Measurements from ENCODE around the gene CHFR.
"Not testable (repeated sequence)": the region's sequence is repeated elsewhere in the genome, so short reads cannot be mapped to it uniquely, and the experiment has no call there.

The CHFR gene

DNA sequence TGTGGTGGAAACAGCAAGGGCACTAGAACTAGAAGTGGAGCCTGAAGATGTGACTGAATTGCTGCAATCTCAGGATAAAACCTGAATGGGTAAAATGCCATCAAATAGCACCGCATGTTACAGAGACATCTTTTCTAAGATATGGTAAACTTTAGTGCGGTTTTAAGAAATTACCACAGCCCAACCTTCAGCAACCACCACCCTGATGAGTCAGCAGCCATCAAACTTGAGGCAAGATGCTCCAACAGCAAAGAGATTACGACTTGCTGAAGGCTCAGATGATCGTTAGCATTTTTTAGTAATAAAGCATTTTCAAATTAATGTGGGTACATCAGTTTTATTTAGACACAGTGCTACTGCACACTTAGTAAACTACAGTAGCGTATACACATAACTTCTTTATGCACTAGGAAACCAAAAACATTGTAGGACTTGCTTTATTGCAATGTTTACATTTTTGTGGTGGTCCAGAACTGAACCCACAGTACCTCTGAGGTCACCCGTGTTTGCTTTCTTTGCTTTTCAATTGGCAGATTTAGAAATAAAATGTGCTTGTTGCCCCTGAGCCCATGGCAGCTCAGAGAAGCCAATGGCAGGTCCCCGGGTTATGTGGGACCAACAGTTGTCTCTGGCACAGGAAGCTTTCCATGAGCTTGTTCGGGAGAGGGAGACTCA is 74.6 kb downstream of the CHFR start:
- no peak for DNase-seq (ENCODE audit: low read depth in 2 of 3, low spot score in 1 of 3)

DNA sequence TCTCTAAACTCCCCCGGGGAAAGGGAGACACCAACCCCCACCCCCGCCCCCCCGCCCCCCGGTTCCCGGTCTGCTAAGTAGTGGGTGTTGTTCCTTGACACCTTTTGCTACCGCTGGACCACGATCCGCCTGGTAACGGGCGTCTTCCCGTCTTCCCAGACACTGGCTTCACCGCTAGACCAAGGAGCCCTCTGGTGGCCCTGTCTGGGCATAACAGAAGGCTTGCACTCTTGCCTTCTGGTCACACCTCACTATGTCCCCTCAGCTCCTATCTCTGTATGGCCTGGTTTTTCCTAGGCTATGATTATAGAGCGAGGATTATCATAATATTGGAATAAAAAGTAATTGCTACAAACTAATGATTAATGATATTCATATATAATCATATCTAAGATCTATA is 78.0 kb downstream of the CHFR start:
- not testable (repeated sequence) for DNase-seq (ENCODE audit: low read depth in 2 of 3, low spot score in 1 of 3)

DNA sequence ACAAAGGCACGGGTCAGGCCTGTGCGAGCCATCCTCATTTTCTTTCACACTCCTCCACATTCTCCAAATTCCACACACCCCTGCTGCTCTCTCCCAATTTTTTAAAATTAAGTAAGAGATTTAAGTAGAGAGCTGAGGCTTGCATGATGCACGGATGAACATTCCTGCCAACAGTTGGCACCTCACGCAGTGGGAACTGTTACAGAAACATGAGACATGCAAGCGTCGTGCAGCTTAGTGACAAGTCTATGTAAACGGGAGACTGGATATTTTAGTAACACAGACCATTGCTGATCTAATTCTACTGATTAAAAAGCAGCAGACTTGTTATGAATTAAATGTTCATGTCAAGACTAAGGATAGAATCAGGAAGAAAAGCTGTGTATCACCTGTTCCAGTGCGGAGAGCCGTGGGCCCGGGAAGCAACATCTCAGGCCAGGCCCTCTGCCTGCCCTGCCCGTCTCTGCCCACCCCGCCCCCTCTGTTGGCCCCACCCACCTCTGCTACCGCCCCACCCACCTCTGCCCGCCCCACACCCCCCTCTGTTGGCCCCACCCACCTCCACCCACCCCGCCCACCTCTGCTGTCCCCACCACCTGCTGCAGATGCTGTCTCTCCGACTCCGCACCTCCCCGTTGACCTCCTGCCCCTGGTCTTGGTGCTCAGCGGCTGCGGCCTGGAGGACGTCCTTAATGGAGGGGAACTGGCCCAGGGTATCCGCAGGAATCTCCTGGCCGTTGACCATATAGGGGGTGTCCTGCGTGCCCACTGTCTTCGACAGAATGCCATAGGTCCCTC is 79.9 kb downstream of the CHFR start:
- no peak for DNase-seq (ENCODE audit: low read depth in 2 of 3, low spot score in 1 of 3)

DNA sequence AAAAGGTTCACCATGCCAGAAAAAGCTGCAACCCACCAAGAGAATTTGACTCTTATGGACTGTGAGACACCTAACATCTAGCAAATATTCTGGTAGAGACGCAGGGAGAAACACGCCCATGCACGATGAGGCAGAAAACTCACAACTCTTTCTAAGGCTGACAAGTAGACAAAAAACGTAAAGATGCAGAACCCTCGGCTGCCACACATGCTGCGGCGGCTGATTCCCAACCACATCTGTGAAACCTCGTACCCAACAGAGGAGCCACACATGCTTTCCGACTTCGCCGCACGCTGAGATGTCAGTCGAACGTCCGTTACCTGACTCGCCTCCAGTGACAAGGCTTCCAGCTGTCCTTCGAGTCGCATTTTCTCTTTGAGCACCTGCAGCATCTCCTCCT is 80.5 kb downstream of the CHFR start:
- peak in 2 of 3 donors; percentile 27 to 38 for DNase-seq (ENCODE audit: low read depth in 2 of 3, low spot score in 1 of 3)

DNA sequence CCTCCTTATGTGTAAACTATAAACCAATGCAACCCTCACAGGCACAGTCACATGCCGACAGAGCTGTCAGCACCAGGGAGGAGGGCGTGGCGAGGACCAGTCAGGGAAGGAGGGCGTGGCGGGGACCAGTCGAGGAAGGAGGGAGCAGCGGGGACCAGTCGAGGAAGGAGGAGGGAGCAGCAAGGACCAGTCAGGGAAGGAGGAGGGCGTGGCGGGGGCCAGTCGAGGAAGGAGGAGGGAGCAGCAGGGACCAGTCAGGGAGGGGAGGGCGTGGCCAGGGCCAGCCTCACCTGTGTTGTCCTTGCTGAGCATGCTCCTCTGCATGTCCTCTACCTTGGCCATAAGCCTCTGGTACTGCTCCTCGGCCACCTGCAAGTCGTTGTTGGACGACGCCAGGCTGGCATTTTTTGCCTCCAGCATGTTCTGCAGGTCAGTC is 83.0 kb downstream of the CHFR start:
- DNase-seq (ENCODE audit: low read depth in 2 of 3, low spot score in 1 of 3) = no peak

DNA sequence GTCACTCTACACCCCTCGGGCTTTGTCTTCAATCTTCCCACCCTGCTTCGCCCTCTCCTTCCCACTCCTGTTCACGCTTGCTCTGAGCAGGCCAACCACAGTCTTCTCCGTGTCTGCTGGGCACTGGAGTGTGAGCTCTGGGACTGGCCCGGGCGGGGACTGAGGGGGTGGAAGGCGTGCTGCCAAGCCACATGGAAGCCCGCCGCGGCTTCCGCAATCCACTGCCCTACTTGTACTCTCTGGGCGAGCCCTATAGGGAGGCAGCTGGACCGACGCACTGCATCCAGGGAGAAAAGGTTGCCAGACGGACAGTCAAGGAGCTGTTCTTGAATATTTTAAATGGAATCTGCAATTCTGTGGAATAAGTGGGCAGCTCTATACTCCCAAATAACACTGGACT is 83.5 kb downstream of the CHFR start:
- no peak for DNase-seq (ENCODE audit: low read depth in 2 of 3, low spot score in 1 of 3)

DNA sequence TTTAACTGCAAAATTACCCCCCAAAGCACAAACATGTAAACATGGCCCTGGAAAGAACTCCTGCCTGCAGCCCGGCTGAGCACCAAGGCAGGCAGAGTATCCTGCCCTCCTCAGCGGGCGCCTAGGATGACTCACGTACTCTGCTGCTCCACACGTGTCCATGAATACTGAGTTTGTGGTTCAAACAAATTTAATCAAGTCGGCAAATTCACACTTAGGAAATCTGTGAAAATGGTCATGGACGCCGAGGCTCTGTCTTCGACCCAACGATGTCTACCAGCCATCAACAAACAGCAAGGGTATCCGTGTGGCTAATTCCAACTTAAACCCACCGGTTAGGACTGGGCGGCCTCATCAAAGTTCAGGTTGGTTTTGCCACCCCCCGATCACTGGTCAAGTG is 84.3 kb downstream of the CHFR start:
- DNase-seq (ENCODE audit: low read depth in 2 of 3, low spot score in 1 of 3) = no peak

DNA sequence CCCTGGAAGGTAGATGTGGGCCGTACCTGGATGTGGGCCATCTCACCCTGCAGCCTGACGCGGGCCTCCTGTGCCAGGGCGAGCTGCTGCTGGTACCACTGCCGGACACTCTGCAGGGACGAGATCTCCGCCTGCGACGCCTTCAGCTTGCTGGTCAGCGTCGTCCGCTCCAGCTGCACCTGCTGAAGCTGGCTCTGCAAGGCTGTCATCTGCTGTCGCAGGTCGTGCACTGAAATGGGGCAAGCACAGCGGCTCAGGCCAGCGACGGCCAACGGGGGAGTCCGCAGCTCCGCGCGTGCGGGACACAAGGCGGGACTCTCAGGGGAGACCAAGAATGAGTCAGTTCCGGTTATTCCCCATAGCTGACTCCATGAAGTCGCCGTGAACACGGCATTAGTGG is 85.7 kb downstream of the CHFR start:
- DNase-seq (ENCODE audit: low read depth in 2 of 3, low spot score in 1 of 3) = no peak

DNA sequence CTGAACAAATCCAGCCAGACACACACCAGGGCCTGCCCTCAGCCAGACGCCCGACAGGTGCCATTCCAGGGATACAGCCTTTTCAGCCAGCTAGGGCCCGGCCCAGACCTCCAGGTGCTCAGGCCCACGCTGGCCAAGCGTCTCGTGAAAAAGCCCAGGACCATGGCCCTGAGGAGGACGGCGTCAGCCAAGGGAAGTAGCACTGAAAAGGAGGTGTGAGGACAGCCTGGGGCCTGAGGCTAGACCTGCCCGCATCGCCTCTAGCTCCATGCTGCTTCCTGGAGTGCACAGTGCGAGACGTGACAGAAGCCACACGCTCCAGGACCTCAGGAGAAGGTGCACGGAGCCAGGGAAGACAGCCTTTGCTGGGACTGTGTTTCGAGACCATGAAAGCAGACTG is 88.6 kb downstream of the CHFR start:
- no peak for DNase-seq (ENCODE audit: low read depth in 2 of 3, low spot score in 1 of 3)

DNA sequence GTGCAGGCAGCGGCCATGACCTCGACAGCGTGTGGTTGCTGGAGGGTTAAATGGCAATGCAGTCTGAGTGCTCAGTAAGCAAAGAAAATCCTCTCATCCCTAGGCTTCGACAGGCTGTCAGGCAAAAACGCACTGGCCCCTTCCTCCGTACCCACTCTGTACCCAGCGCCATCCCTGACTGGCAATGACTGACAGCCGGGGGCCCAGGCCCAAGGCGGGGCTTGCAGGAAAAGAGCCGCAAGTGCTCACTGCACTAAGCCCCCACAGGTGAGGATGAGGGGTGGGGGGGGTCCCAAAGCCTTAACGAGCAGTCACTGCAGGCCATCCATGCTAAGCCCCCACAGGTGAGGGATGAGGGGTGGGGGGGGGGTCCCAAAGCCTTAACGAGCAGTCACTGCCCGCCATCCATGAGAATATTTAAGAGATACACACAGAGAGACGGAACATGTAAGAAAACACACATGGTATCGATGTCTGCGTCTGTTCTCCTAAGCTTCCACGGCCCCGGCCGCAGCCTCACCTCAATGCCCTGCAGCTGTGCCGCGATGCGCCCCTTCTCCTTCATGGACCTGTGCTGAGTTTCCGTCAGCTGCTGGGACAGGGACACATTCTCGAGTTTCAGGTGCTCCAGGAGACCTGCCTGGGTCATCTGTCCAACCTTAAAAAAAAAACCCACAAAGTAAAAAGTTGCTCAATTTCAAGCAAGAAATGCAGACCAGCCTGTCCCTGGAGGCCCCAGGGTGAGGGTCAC is 89.4 kb downstream of the CHFR start:
- no peak for DNase-seq (ENCODE audit: low read depth in 2 of 3, low spot score in 1 of 3)

DNA sequence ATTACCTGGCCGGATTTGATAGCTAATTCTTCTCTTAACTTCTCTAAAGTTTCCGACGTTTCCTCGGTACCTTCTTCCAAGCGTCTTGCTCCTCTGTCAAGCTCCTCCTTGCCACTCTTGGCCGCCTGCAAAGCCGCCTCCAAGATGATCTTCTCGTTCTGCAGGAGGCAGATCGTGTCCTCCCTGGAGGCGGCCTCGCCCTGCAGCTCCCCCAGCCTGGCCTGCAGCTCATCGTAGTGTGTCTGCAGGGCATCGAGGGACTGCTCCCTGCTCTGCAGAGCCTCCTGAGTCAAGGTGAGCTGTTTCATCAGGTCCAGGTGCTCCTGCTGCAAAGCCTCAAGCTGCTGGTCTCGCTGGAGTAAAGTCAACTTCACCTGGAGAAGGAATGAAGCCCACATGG is 91.6 kb downstream of the CHFR start:
- no peak for DNase-seq (ENCODE audit: low read depth in 2 of 3, low spot score in 1 of 3)

DNA sequence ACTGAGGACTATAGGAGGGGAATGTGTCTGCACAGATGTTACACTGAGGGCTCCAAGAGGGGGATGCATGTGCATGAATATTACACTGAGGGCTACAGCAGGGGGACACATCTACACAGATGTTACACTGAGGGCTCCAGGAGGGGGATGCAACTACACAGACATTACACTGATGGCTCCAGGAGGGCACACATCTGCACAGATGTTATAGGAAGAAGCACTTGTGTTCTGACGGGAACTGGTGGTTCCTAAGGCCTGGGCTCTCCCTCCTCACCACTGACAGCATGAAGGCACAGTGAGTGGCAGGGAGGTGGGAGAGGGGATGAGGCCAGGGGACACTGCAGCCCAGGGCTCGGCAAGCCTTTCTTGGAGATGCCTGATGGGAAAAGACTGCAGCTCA is 95.5 kb downstream of the CHFR start:
- not testable (repeated sequence) for DNase-seq (ENCODE audit: low read depth in 2 of 3, low spot score in 1 of 3)

DNA sequence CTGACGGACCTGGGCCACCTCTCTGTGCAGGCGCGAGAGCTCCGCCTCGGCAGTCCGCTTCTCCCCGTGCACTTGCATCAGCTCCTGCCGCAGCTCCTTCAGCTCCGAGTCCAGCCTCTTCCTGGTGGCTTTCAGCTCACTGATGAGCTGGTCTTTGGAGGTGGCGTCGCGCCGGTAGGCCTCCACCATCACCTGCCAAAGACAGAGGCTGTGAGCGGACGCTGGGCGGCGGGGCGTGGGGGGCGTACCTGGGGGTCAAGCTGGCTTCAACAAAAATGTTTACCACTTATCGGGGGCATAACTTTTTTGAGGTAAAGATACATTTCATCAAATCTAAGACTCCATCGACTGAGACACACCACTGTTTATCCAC is 98.3 kb downstream of the CHFR start:
- DNase-seq (ENCODE audit: low read depth in 2 of 3, low spot score in 1 of 3) = no peak

DNA sequence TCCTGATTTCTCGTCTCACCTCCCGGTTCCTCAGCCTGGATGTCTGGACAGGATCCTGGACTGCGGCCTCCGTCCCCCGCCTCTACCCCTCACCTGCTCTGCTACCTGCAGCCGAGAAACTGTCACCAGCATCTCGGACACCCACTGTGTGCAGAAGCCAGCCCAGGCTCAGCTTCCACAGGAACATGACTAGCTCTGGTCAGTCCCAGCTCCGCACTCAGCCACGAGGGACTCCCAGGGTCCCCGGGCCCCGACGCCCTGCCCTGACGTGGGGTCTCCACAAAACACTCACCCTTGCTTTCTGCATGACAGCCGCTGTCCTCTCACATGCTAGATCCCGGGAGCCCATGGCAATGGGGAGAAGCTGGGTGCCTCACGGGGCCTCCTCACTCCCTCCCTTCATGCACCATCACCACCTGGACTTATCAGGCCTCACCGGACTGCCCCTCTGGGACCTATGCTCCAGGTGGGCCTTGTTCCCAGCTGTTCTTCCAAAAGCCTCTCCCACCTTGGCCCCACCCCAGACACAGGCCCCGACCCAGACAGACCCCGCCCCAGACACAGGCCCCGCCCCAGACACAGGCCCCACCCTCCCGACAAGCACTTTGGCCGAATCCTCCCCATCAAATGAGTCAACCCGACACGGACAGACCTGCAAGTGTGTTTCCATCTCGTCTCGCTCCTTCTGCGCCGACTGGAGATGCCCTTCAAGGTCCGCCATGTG is 98.9 kb downstream of the CHFR start:
- DNase-seq (ENCODE audit: low read depth in 2 of 3, low spot score in 1 of 3) = no peak

DNA sequence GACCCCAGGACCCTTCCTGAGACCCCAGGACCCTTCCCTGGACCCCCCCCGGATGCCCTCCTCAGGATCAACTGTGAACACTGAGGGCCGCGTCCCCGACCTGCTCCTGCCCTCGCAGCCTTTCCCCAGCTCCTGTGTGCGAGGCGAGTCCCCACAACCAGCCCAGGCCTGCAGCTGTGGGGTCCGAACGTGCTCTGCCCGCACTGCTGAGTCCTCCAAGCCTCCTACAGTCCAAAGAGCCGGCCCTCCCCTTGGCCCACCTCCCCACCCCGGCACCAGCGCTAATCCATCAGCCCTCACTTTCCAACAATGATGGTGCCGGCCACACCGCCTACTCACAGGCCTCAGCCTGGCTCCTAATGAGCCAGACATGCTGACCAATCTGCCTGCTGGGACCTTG is 99.5 kb downstream of the CHFR start:
- no peak for DNase-seq (ENCODE audit: low read depth in 2 of 3, low spot score in 1 of 3)

DNA sequence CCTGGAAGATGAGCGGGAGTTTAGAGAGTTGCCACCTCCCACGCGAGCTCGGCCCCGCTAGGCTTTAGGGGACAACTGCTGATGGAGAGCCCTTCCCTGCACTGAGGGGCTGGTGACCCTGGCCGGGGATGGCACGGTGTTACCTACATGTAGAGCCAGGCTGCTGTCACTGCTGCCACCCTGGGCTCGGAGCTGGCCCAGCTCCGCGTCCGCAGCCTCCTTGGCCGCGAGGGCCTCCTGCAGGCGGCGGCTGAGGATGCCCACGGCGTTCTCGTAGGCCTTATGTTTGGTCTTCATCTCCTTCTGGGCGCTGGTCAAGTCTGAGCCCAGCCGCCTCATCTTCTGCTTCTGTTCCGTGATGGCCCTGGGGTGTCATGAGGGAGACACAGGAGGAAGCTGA is 101.2 kb downstream of the CHFR start:
- no peak for DNase-seq (ENCODE audit: low read depth in 2 of 3, low spot score in 1 of 3)

DNA sequence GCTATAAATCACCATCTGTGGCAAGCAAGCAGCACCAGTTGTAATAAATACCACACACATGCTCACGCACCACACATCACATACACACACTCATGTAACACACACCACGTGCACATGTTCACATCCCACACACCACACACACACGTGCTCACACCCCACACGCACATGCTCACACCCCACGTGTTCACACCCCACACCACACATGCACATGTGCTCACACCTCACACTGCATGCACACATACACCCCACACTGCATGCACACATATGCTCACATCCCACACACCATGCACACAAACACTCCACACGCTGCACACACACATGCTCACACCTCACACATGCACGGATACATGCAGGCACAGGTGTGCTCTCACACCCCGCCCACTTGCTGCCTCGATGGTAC is 102.8 kb downstream of the CHFR start:
- DNase-seq (ENCODE audit: low read depth in 2 of 3, low spot score in 1 of 3) = no peak

DNA sequence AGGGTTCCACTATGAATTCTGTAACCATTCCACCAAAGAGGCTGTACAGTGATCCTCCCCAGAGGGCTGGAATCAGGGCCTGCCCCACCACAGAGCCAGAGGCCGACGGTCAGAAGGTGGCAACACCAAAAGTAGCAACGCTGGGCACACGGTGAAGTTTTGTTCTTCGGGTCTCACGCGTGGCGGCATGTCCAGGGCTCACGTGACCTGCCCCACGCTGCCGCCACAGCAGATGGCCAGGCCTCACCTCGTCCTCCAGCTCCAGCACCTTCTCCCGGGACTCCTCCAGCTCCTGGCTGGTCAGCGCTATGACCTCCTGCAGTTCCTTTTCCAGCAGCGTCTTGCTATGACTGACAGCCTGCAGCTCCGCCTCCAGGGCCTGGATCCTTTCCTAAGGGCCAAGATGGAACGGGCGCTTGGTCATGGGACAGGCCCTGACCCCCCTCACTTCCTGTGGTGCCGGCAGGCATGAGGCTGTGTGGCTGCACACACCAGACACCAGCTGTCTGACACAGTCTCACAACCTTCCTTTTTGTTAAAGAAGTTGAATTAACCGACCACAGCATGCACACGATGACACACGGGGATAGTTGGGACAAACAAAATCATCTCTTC is 103.4 kb downstream of the CHFR start:
- DNase-seq (ENCODE audit: low read depth in 2 of 3, low spot score in 1 of 3) = no peak
